ENCODE measurements around the gene TJP2.

- TF ChIP-seq CTCF (IDR thresholded peaks at IDR 0.05; ENCODE audit: low read depth, low read length) = no peak
- TF ChIP-seq EZH2phosphoT487 (IDR thresholded peaks at IDR 0.05; ENCODE audit: low read depth) = no peak
Measured at GRCh38 chr9:69198521-69199220, 24.6 kb downstream of the TJP2 start.
